Tibial nerve (tissue), 4 donors: ENCODE data around the gene VWF. TPM values are rescaled to one million over a fixed set of nuclear protein-coding genes. Genes with fewer than 3 reads are reported as not detected.
"Not testable (repeated sequence)": the region's sequence is repeated elsewhere in the genome, so short reads cannot be mapped to it uniquely, and the experiment has no call there.

Source experiments
- DNase-seq, 2 donors: peaks; one replicate each; pipeline ENCODE4 v3.0.0-alpha.2; 2019; ENCODE audit warnings: low spot score in 2 of 2
- H3K27ac ChIP-seq, 4 donors: fragments of 200-600 bp; sonication (generic) in 3 of 4; one replicate each; pipeline ENCODE4 v1.5.1; 2017 to 2019; ENCODE audit warnings: mild to moderate bottlenecking in 1 of 4
- H3K27me3 ChIP-seq, 2 donors: fragments of 200-600 bp; sonication (generic) in 1 of 2; one replicate each; pipeline versions ENCODE4 v1.5.1 to v1.6.0; 2017 to 2019
- H3K36me3 ChIP-seq, 3 donors: fragments of 200-600 bp; sonication (generic); one replicate each; pipeline ENCODE4 v1.5.1; 2018 to 2019
- H3K4me1 ChIP-seq, 4 donors: fragments of 200-600 bp; sonication (generic) in 3 of 4; one replicate each; pipeline ENCODE4 v1.5.1; 2017 to 2019
- H3K4me3 ChIP-seq, 4 donors: fragments of 200-600 bp; sonication (generic) in 3 of 4; one replicate each; pipeline ENCODE4 v1.5.1; 2017 to 2019; ENCODE audit warnings: mild to moderate bottlenecking in 1 of 4, moderate library complexity in 1 of 4
- H3K9me3 ChIP-seq, 4 donors: fragments of 200-600 bp; sonication (generic) in 3 of 4; one replicate each; pipeline ENCODE4 v1.5.1; 2017 to 2019
- CTCF ChIP-seq, 5 experiments: fragments of 200-600 bp in 3 of 5; fragments of 450-650 bp in 2 of 5; sonication (generic) in 3 of 5; IDR thresholded peaks; one replicate each; pipeline ENCODE4 v1.5.1; 2016 to 2019; ENCODE audit warnings: antibody characterized with exemption in 5 of 5, mild to moderate bottlenecking in 3 of 5, moderate library complexity in 2 of 5
- EP300 ChIP-seq, 2 donors: sonication (generic); formaldehyde crosslinking; IDR thresholded peaks; one replicate each; pipeline ENCODE4 v1.6.1; 2017; ENCODE audit warnings: antibody characterized with exemption in 2 of 2, mild to moderate bottlenecking in 1 of 2
- POLR2A ChIP-seq, 2 donors: fragments of 450-650 bp; IDR thresholded peaks; one replicate each; pipeline ENCODE4 v1.6.1; 2017; ENCODE audit warnings: antibody characterized with exemption in 2 of 2, mild to moderate bottlenecking in 2 of 2, moderate library complexity in 2 of 2
- WGBS, 2 donors: methylation state at CpG; one replicate each; pipeline ENCODE4 v1.1.5; 2018; 5-methylcytosine and 5-hydroxymethylcytosine counted together
- total RNA-seq, 4 donors: library from RNA; depleted of rRNA; stranded (reverse); fragments of >200 nt; gene quantifications; one replicate each; pipeline ENCODE4 v1.1.0, GENCODE V29; 2016

The VWF gene
- total RNA-seq, 4 donors from 2014 or later = 82.7 to 311 (median 214) TPM

GRCh38 chr12:6106218-6106617 is 18.3 kb downstream of the VWF start:
- no peak overlapping the region for H3K27ac ChIP-seq
- WGBS, 2 donors = 89 to 95% methylated on average over 3 of the region's 3 CpGs

GRCh38 chr12:6104842-6105241 is 19.6 kb downstream of the VWF start:
- Histone ChIP-seq H3K4me3 (no peak overlapping the region), H3K4me1 (no peaks in the 10 kb centered on the region), H3K9me3 (no peaks in the 10 kb centered on the region), H3K27ac (no peak overlapping the region), H3K27me3 (no peaks in the 10 kb centered on the region), H3K36me3 (no peaks in the 10 kb centered on the region)
- WGBS, 2 donors = 81 to 92% methylated on average over 2 of the region's 2 CpGs
- TF ChIP-seq POLR2A (IDR thresholded peaks at IDR 0.05) (no peak), CTCF (IDR thresholded peaks at IDR 0.05) (no peak), EP300 (IDR thresholded peaks at IDR 0.05) (no peak)
- DNase-seq = no peak

More at GRCh38 chr12:6106218-6106617, 18.3 kb downstream of the VWF start:
- H3K4me3 ChIP-seq = no peak overlapping the region
- H3K27me3 ChIP-seq = no peaks in the 10 kb centered on the region
- no peaks in the 10 kb centered on the region for H3K36me3 ChIP-seq
- no peaks in the 10 kb centered on the region for H3K9me3 ChIP-seq
- TF ChIP-seq POLR2A (IDR thresholded peaks at IDR 0.05) = no peak
- TF ChIP-seq CTCF (IDR thresholded peaks at IDR 0.05) = no peak
- no peak for TF ChIP-seq EP300 (IDR thresholded peaks at IDR 0.05)
- no peak for DNase-seq
- H3K4me1 ChIP-seq = no peaks in the 10 kb centered on the region

GRCh38 chr12:6104027-6104426 is 20.4 kb downstream of the VWF start:
- 71 to 76% methylated on average over 3 of the region's 3 CpGs for WGBS, 2 donors
- DNase-seq = no peak
- no peaks in the 10 kb centered on the region for H3K27me3 ChIP-seq
- no peak for TF ChIP-seq EP300 (IDR thresholded peaks at IDR 0.05)
- no peak for TF ChIP-seq POLR2A (IDR thresholded peaks at IDR 0.05)
- H3K36me3 ChIP-seq = no peaks in the 10 kb centered on the region
- H3K4me3 ChIP-seq = no peak overlapping the region
- H3K4me1 ChIP-seq = no peaks in the 10 kb centered on the region
- H3K9me3 ChIP-seq = no peaks in the 10 kb centered on the region
- H3K27ac ChIP-seq = no peak overlapping the region

GRCh38 chr12:6102021-6102420 is 22.4 kb downstream of the VWF start:
- not testable (repeated sequence) for H3K4me3 ChIP-seq, DNase-seq, H3K27me3 ChIP-seq, H3K27ac ChIP-seq, H3K36me3 ChIP-seq, H3K4me1 ChIP-seq, H3K9me3 ChIP-seq
- WGBS, 2 donors = 92 to 93% methylated on average over 5 of the region's 5 CpGs

- Histone ChIP-seq H3K4me1 (no peaks in the 10 kb centered on the region), H3K4me3 (no peak overlapping the region), H3K9me3 (no peaks in the 10 kb centered on the region), H3K27me3 (no peaks in the 10 kb centered on the region), H3K27ac (no peak overlapping the region), H3K36me3 (no peaks in the 10 kb centered on the region)
- WGBS, 2 donors = 72 to 77% methylated on average over 2 of the region's 2 CpGs
- no peak for DNase-seq
- TF ChIP-seq POLR2A (IDR thresholded peaks at IDR 0.05) = no peak
- TF ChIP-seq EP300 (IDR thresholded peaks at IDR 0.05) = no peak
- no peak for TF ChIP-seq CTCF (IDR thresholded peaks at IDR 0.05)
These were observed 25.2 kb downstream of the VWF start for GRCh38 chr12:6099316-6099715.

- peaks cover 0 to 14% (median 2%) of the 10 kb centered on the region in 4 donors for H3K4me1 ChIP-seq
- WGBS, 2 donors = 66 to 73% methylated on average over 3 of the region's 3 CpGs
- TF ChIP-seq CTCF (IDR thresholded peaks at IDR 0.05) = no peak
- TF ChIP-seq EP300 (IDR thresholded peaks at IDR 0.05) = no peak
- no peak for TF ChIP-seq POLR2A (IDR thresholded peaks at IDR 0.05)
These were observed 27.1 kb downstream of the VWF start for GRCh38 chr12:6097411-6097810.

More at GRCh38 chr12:6097411-6097810, 27.1 kb downstream of the VWF start:
- no peak overlapping the region for H3K27ac ChIP-seq
- no peaks in the 10 kb centered on the region for H3K9me3 ChIP-seq
- no peaks in the 10 kb centered on the region for H3K36me3 ChIP-seq
- H3K4me3 ChIP-seq = no peak overlapping the region
- no peaks in the 10 kb centered on the region for H3K27me3 ChIP-seq
- no peak for DNase-seq
